GM18511 (cell line): Measurements from ENCODE around the gene CEP97.
"Not testable (repeated sequence)": the region's sequence is repeated elsewhere in the genome, so short reads cannot be mapped to it uniquely, and the experiment has no call there.

Experiments used
- ATAC-seq: cut with Tn5 transposase; IDR thresholded peaks from one replicate; pipeline ENCODE4 v1.9.1; 2021; ENCODE audit warnings: mild to moderate bottlenecking, moderate library complexity; ENCODE audit not compliant: unreplicated experiment

CEP97 gene

GRCh38 chr3:101701696-101702634, 22.4 kb upstream of the CEP97 start:
- peak; percentile 19 for ATAC-seq

GRCh38 chr3:101702726-101703125, 21.7 kb upstream of the CEP97 start:
- ATAC-seq = no peak

GRCh38 chr3:101703169-101703568, 21.2 kb upstream of the CEP97 start:
- ATAC-seq = no peak

- ATAC-seq = not testable (repeated sequence)
Observed at GRCh38 chr3:101704639-101705038, 19.8 kb upstream of the CEP97 start.

GRCh38 chr3:101709126-101709525, 15.3 kb upstream of the CEP97 start:
- ATAC-seq = no peak

- no peak for ATAC-seq
Observed at GRCh38 chr3:101718455-101718854, 6.0 kb upstream of the CEP97 start.

GRCh38 chr3:101719604-101720185, 4.7 kb upstream of the CEP97 start:
- no peak for ATAC-seq

GRCh38 chr3:101720851-101721840, 3.3 kb upstream of the CEP97 start:
- no peak for ATAC-seq

- peak; percentile 41 for ATAC-seq
Observed at GRCh38 chr3:101722394-101723173, 1.8 kb upstream of the CEP97 start.

GRCh38 chr3:101725194-101725889, 928 bp downstream of the CEP97 start:
- peak; percentile 26 for ATAC-seq

GRCh38 chr3:101725890-101726275, 1.5 kb downstream of the CEP97 start:
- ATAC-seq = no peak

GRCh38 chr3:101729586-101729985, 5.2 kb downstream of the CEP97 start:
- ATAC-seq = no peak

- ATAC-seq = no peak
Observed at GRCh38 chr3:101730839-101731238, 6.4 kb downstream of the CEP97 start.

GRCh38 chr3:101732240-101732641, 7.8 kb downstream of the CEP97 start:
- ATAC-seq = no peak

GRCh38 chr3:101735833-101736232, 11.4 kb downstream of the CEP97 start:
- no peak for ATAC-seq

GRCh38 chr3:101741914-101742313, 17.5 kb downstream of the CEP97 start:
- not testable (repeated sequence) for ATAC-seq

- no peak for ATAC-seq
Observed at GRCh38 chr3:101744811-101745210, 20.4 kb downstream of the CEP97 start.

- not testable (repeated sequence) for ATAC-seq
Observed at GRCh38 chr3:101745934-101746333, 21.5 kb downstream of the CEP97 start.

GRCh38 chr3:101753386-101754113, 29.1 kb downstream of the CEP97 start:
- not testable (repeated sequence) for ATAC-seq
